Body of pancreas (tissue), 4 donors: ENCODE measurements around the gene PTDSS2. TPM values are rescaled to one million over a fixed set of nuclear protein-coding genes. Genes with fewer than 3 reads are reported as not detected.
A peak's percentile ranks its signal among the peaks of the same experiment; 100 is the strongest.

Experiments used
- ATAC-seq: fragments of 150-250 bp; one replicate; pipeline ENCODE4 v1.9.1; 2016
- DNase-seq, 4 donors: peaks; one replicate each; pipeline ENCODE4 v3.0.0-alpha.2; 2019
- H3K27ac ChIP-seq, 4 donors: fragments of 200-600 bp; sonication (generic); 1 replicate in 3 of 4; 2 replicates in 1 of 4; pipeline versions ENCODE4 v1.5.1 to v1.6.1; 2016 to 2019; ENCODE audit warnings: mild to moderate bottlenecking in 1 of 4, mixed read lengths in 1 of 4, moderate library complexity in 1 of 4
- H3K27me3 ChIP-seq, 2 donors: fragments of 200-600 bp; sonication (generic); one replicate each; pipeline ENCODE4 v1.6.0; 2016; ENCODE audit warnings: mild to moderate bottlenecking in 1 of 2
- H3K36me3 ChIP-seq, 2 donors: fragments of 200-600 bp; sonication (generic); replicated peaks in 1 of 2; 2 replicates each; pipeline ENCODE4 v1.5.1; 2016; ENCODE audit warnings: low read depth in 2 of 2; ENCODE audit not compliant: insufficient read depth in 1 of 2
- H3K4me1 ChIP-seq: fragments of 200-600 bp; sonication (generic); one replicate; pipeline ENCODE4 v1.6.0; 2016
- H3K4me3 ChIP-seq, 2 donors: fragments of 200-600 bp; sonication (generic); 1 replicate in 1 of 2; 2 replicates in 1 of 2; pipeline ENCODE4 v1.5.1; 2016 to 2019
- H3K9me3 ChIP-seq, 3 donors: fragments of 200-600 bp; sonication (generic); 1 replicate in 2 of 3; 2 replicates in 1 of 3; pipeline ENCODE4 v1.5.1; 2016
- CTCF ChIP-seq, 7 experiments: fragments of 450-650 bp in 4 of 7; fragments of 200-600 bp in 3 of 7; sonication (generic) in 3 of 7; IDR thresholded peaks; one replicate each; pipeline ENCODE4 v1.5.1; 2016 to 2019; ENCODE audit warnings: antibody characterized with exemption in 7 of 7
- POLR2A ChIP-seq, 3 donors: fragments of 450-650 bp; IDR thresholded peaks; one replicate each; pipeline ENCODE4 v1.6.1; 2016; ENCODE audit warnings: antibody characterized with exemption in 3 of 3, mild to moderate bottlenecking in 2 of 3
- WGBS, 2 donors: methylation state at CpG; one replicate each; pipeline ENCODE4 v1.1.5; 2017; 5-methylcytosine and 5-hydroxymethylcytosine counted together
- intact Hi-C: fragments of 100-400 bp; cut with DNase I; formaldehyde crosslinking; loops from one replicate; pipeline ENCODE4 v1.15.1; 2023
- total RNA-seq, 2 donors: library from RNA; depleted of rRNA; stranded (reverse); fragments of >200 nt; gene quantifications; one replicate each; pipeline ENCODE4 v1.1.0, GENCODE V29; 2016

Gene PTDSS2
- total RNA-seq, 2 donors from 2014 or later: 17.4 to 93.3 TPM

GRCh38 chr11:518463-519202, 68.6 kb downstream of the PTDSS2 start:
- peak in 2 of 3 donors; percentile 37 to 40 for TF ChIP-seq POLR2A (IDR thresholded peaks at IDR 0.05)
- TF ChIP-seq CTCF (IDR thresholded peaks at IDR 0.05): peak; percentile 62 to 100 (median 100)
- peak; percentile 98 for ATAC-seq
- H3K4me1 ChIP-seq: peaks cover 12% of the 10 kb centered on the region
- WGBS, 2 donors: 8 to 42% methylated on average over 12 to 68 of the region's 74 CpGs
- no peaks in the 10 kb centered on the region for H3K36me3 ChIP-seq
- intact Hi-C loops: no loop called here
- no peaks in the 10 kb centered on the region for H3K9me3 ChIP-seq
- no peak overlapping the region for H3K4me3 ChIP-seq
- peak; percentile 91 to 95 (median 95) for DNase-seq
- peak overlapping the region; percentile 59 to 88 (median 72) for H3K27ac ChIP-seq
- no peaks in the 10 kb centered on the region for H3K27me3 ChIP-seq

GRCh38 chr11:520428-521176, 70.5 kb downstream of the PTDSS2 start:
- WGBS, 2 donors: 89 to 92% methylated on average over 39 of the region's 39 CpGs
- H3K9me3 ChIP-seq: no peaks in the 10 kb centered on the region
- no peaks in the 10 kb centered on the region for H3K36me3 ChIP-seq
- no peak overlapping the region for H3K4me3 ChIP-seq
- peaks cover 12% of the 10 kb centered on the region for H3K4me1 ChIP-seq
- no peak for ATAC-seq
- TF ChIP-seq CTCF (IDR thresholded peaks at IDR 0.05): no peak
- no peak for TF ChIP-seq POLR2A (IDR thresholded peaks at IDR 0.05)
- peak in 1 of 4 donors; percentile 10 for DNase-seq
- no peak overlapping the region for H3K27ac ChIP-seq
- H3K27me3 ChIP-seq: no peaks in the 10 kb centered on the region
- intact Hi-C loops: no loop called here

- no peaks in the 10 kb centered on the region for H3K9me3 ChIP-seq
- no peak for DNase-seq
Measured at GRCh38 chr11:521177-521688, 71.2 kb downstream of the PTDSS2 start.

GRCh38 chr11:526192-526591, 76.1 kb downstream of the PTDSS2 start:
- Histone ChIP-seq H3K4me3 (no peak overlapping the region), H3K4me1 (no peaks in the 10 kb centered on the region), H3K36me3 (no peaks in the 10 kb centered on the region), H3K27me3 (no peaks in the 10 kb centered on the region), H3K27ac (no peak overlapping the region), H3K9me3 (no peaks in the 10 kb centered on the region)
- no peak for ATAC-seq
- intact Hi-C loops: no loop called here
- DNase-seq: no peak
- TF ChIP-seq POLR2A (IDR thresholded peaks at IDR 0.05) (no peak), CTCF (IDR thresholded peaks at IDR 0.05) (no peak)
- 81 to 86% methylated on average over 12 to 17 of the region's 17 CpGs for WGBS, 2 donors

More at GRCh38 chr11:521177-521688, 71.2 kb downstream of the PTDSS2 start:
- 84 to 90% methylated on average over 9 to 10 of the region's 10 CpGs for WGBS, 2 donors
- no peak for TF ChIP-seq POLR2A (IDR thresholded peaks at IDR 0.05)
- TF ChIP-seq CTCF (IDR thresholded peaks at IDR 0.05): no peak
- Histone ChIP-seq H3K27me3 (no peaks in the 10 kb centered on the region), H3K4me1 (peaks cover 12% of the 10 kb centered on the region), H3K4me3 (no peak overlapping the region), H3K36me3 (no peaks in the 10 kb centered on the region), H3K27ac (no peak overlapping the region)
- no peak for ATAC-seq
- intact Hi-C loops: no loop called here
